ENCODE results near the gene RNF224. TPM values are rescaled to one million over a fixed set of nuclear protein-coding genes. Genes with fewer than 3 reads are reported as not detected.
"Not testable (repeated sequence)": the region's sequence is repeated elsewhere in the genome, so short reads cannot be mapped to it uniquely, and the experiment has no call there.

Gene RNF224
- total RNA-seq, 2 experiments from 2014 or later = not detected

GRCh38 chr9:137240841-137241489 lies 13.7 kb downstream of the RNF224 start, which contains the start of gene TUBB4B:
Gene TUBB4B, plus strand, starts transcription at chr9:137241287. Its CDS starts 74 bp downstream, at chr9:137241361.
- Mint-ChIP-seq H3K27ac (peak within 1 kb of the TSS; percentile 94), H3K4me1 (ENCODE audit: low read depth) (peaks cover 21% of the 10 kb centered on the region), H3K9me3 (no peaks in the 10 kb centered on the region), H3K27me3 (no peaks in the 10 kb centered on the region), H3K36me3 (peaks cover 26% of the 10 kb centered on the region), H3K4me3 (peak within 1 kb of the TSS; percentile 88)
- ChIA-PET CTCF (interaction anchor here (0.7 to 3.9 kb wide), 14 partner anchors 7 to 211 kb away, joined by 3 to 22 read pairs (median 4); partner anchors contain the start of genes ANAPC2, CYSRT1, NRARP and RNF208), POLR2A (interaction anchor here (0.6 to 4.5 kb wide), 25 partner anchors 9 to 450 kb away, joined by 3 to 65 read pairs (median 4); partner anchors contain the start of genes ANAPC2, CYSRT1, DPP7 and EXD3)
- intact Hi-C loops (cut with micrococcal nuclease) = loop anchor here (1.0 to 5.0 kb wide), 6 partner anchors 14 to 449 kb away; partner anchors contain the start of genes ANAPC2, NELFB, SSNA1 and TMEM141
- DNase-seq = peak; percentile 99

- Mint-ChIP-seq H3K9me3 (no peaks in the 10 kb centered on the region), H3K27me3 (no peaks in the 10 kb centered on the region), H3K36me3 (peaks cover 26% of the 10 kb centered on the region), H3K4me1 (ENCODE audit: low read depth) (peaks cover 21% of the 10 kb centered on the region), H3K27ac (peak overlapping the region; percentile 67), H3K4me3 (peak overlapping the region; percentile 83)
- ChIA-PET POLR2A (interaction anchor here (0.8 to 4.5 kb wide), 14 partner anchors 9 to 355 kb away, joined by 3 to 65 read pairs (median 5); partner anchors contain the start of genes ANAPC2, CYSRT1, MAN1B1 and NELFB), CTCF (interaction anchor here (0.7 to 3.9 kb wide), 10 partner anchors 8 to 174 kb away, joined by 3 to 22 read pairs (median 4); partner anchors contain the start of genes ANAPC2, CYSRT1, RNF208 and RNF224)
- peak; percentile 77 for DNase-seq
- intact Hi-C loops (cut with micrococcal nuclease) = loop anchor here (2.0 to 5.0 kb wide), 3 partner anchors 41 to 449 kb away; partner anchors contain the start of genes TMEM141 and TPRN
Measured at GRCh38 chr9:137241490-137242268, 14.4 kb downstream of the RNF224 start.

- DNase-seq = no peak
- Mint-ChIP-seq H3K4me1 (ENCODE audit: low read depth) (peaks cover 21% of the 10 kb centered on the region), H3K27me3 (no peaks in the 10 kb centered on the region), H3K36me3 (peaks cover 26% of the 10 kb centered on the region), H3K27ac (peak overlapping the region; percentile 67), H3K9me3 (no peaks in the 10 kb centered on the region), H3K4me3 (peak overlapping the region; percentile 83)
- POLR2A ChIA-PET = interaction anchor here (0.6 to 4.5 kb wide), 8 partner anchors 8 to 115 kb away, joined by 3 to 65 read pairs (median 6); partner anchors contain the start of genes ANAPC2, CYSRT1, NELFB and RNF208
- CTCF ChIA-PET = interaction anchor here (0.7 to 1.5 kb wide), 7 partner anchors 11 to 203 kb away, joined by 3 to 5 read pairs (median 4); no protein-coding TSS in a partner anchor
- intact Hi-C loops (cut with micrococcal nuclease) = loop anchor here (5.0 kb wide), 2 partner anchors 115 to 450 kb away; partner anchors contain the start of gene TMEM141
Measured at GRCh38 chr9:137242269-137243203, 15.2 kb downstream of the RNF224 start.

- intact Hi-C loops (cut with micrococcal nuclease) = loop anchor here (5.0 kb wide), 2 partner anchors 116 to 451 kb away; partner anchors contain the start of gene TMEM141
- not testable (repeated sequence) for H3K9me3 Mint-ChIP-seq, H3K27ac Mint-ChIP-seq, H3K27me3 Mint-ChIP-seq, DNase-seq
- ChIA-PET CTCF (interaction anchor here (0.9 to 1.8 kb wide), 4 partner anchors 11 to 202 kb away, joined by 3 to 7 read pairs (median 4); partner anchors contain the start of gene NELFB), POLR2A (interaction anchor here (1.1 to 4.5 kb wide), 4 partner anchors 11 to 114 kb away, joined by 3 to 65 read pairs (median 6); partner anchors contain the start of genes ANAPC2, NELFB and SSNA1)
- peaks cover 19% of the 10 kb centered on the region for H3K4me1 Mint-ChIP-seq (ENCODE audit: low read depth)
- peaks cover 26% of the 10 kb centered on the region for H3K36me3 Mint-ChIP-seq
- H3K4me3 Mint-ChIP-seq = peak overlapping the region; percentile 83
Measured at GRCh38 chr9:137243266-137243625, 15.9 kb downstream of the RNF224 start.

GRCh38 chr9:137243626-137244485 lies 16.6 kb downstream of the RNF224 start:
- Mint-ChIP-seq H3K4me1 (ENCODE audit: low read depth) (peaks cover 15% of the 10 kb centered on the region), H3K27ac (no peak overlapping the region), H3K36me3 (peaks cover 26% of the 10 kb centered on the region), H3K27me3 (no peaks in the 10 kb centered on the region), H3K9me3 (no peaks in the 10 kb centered on the region), H3K4me3 (peak overlapping the region; percentile 83)
- ChIA-PET POLR2A (interaction anchor here (1.7 to 4.5 kb wide), 3 partner anchors 10 to 129 kb away, joined by 5 to 65 read pairs (median 5); partner anchors contain the start of genes DPP7 and NELFB), CTCF (interaction anchor here (1.8 kb wide), 1 partner anchor 11 kb away, joined by 7 read pairs; the partner anchor contains the start of gene NELFB)
- intact Hi-C loops (cut with micrococcal nuclease) = loop anchor here (5.0 kb wide), 2 partner anchors 117 to 452 kb away; partner anchors contain the start of gene TMEM141
- DNase-seq = no peak

- H3K9me3 Mint-ChIP-seq = no peaks in the 10 kb centered on the region
- CTCF ChIA-PET = interaction anchor here (1.2 to 1.8 kb wide), 3 partner anchors 8 to 210 kb away, joined by 3 to 7 read pairs (median 7); partner anchors contain the start of gene NELFB
- H3K4me3 Mint-ChIP-seq = no peak overlapping the region
- no peaks in the 10 kb centered on the region for H3K27me3 Mint-ChIP-seq
- H3K27ac Mint-ChIP-seq = no peak overlapping the region
- intact Hi-C loops (cut with micrococcal nuclease) = loop anchor here (5.0 kb wide), 2 partner anchors 117 to 452 kb away; partner anchors contain the start of gene TMEM141
- DNase-seq = no peak
- H3K36me3 Mint-ChIP-seq = peaks cover 26% of the 10 kb centered on the region
- peaks cover 12% of the 10 kb centered on the region for H3K4me1 Mint-ChIP-seq (ENCODE audit: low read depth)
- POLR2A ChIA-PET = interaction anchor here (1.7 to 2.0 kb wide), 2 partner anchors 10 to 130 kb away, joined by 5 read pairs; partner anchors contain the start of genes DPP7 and NELFB
Measured at GRCh38 chr9:137244486-137245449, 17.5 kb downstream of the RNF224 start.

GRCh38 chr9:137245450-137246421 lies 18.4 kb downstream of the RNF224 start:
- Mint-ChIP-seq H3K36me3 (peaks cover 26% of the 10 kb centered on the region), H3K27ac (no peak overlapping the region), H3K9me3 (no peaks in the 10 kb centered on the region), H3K4me3 (no peak overlapping the region), H3K4me1 (ENCODE audit: low read depth) (peaks cover 12% of the 10 kb centered on the region), H3K27me3 (no peaks in the 10 kb centered on the region)
- POLR2A ChIA-PET = interaction anchor here (2.0 kb wide), 1 partner anchor 9 kb away, joined by 5 read pairs; the partner anchor contains the start of gene NELFB
- CTCF ChIA-PET = interaction anchor here (1.2 to 1.6 kb wide), 2 partner anchors 9 to 211 kb away, joined by 3 to 7 read pairs; no protein-coding TSS in a partner anchor
- no peak for DNase-seq
- intact Hi-C loops (cut with micrococcal nuclease) = no loop called here

- no peak for DNase-seq
- Mint-ChIP-seq H3K27me3 (no peaks in the 10 kb centered on the region), H3K36me3 (peaks cover 17% of the 10 kb centered on the region), H3K4me1 (ENCODE audit: low read depth) (peaks cover 10% of the 10 kb centered on the region), H3K27ac (no peak overlapping the region), H3K9me3 (no peaks in the 10 kb centered on the region), H3K4me3 (no peak overlapping the region)
- CTCF ChIA-PET = interaction anchor here (0.6 to 3.4 kb wide), 3 partner anchors 10 to 288 kb away, joined by 3 to 11 read pairs (median 3); no protein-coding TSS in a partner anchor
- POLR2A ChIA-PET = no interaction called here
- intact Hi-C loops (cut with micrococcal nuclease) = no loop called here
Measured at GRCh38 chr9:137247135-137247915, 20.0 kb downstream of the RNF224 start.
